ENCODE measurements around the gene BBS9.

The BBS9 gene

DNA sequence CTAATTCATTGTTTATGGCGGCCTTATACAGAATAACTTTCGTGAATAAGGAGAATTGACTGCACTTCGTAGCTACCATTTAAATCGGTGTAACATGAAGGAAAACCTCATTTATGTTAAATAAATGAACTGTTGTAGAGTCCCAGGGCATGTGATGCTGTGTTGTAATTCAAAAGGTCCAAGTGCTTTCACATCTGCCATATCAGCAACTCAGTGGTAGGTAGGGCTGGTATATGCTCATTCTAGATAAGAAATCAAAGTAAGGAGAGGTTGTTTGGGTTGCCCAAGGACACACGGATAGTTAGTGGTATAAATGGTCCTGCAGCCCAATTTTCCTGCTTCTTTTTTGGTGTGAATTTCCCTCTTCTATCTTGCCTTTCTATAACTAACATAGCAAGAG is 15.8 kb downstream of the BBS9 start:
- H3K9me3 ChIP-seq (replicated peaks; ENCODE audit: insufficient read depth, low read length): no peaks in the 10 kb centered on the region
- DNase-seq: no peak
- no peaks in the 10 kb centered on the region for H3F3A ChIP-seq (ENCODE audit: insufficient read depth, low read length)
- no peaks in the 10 kb centered on the region for H3K9me2 ChIP-seq (replicated peaks; ENCODE audit: insufficient read depth, low read length)
- H3K36me3 ChIP-seq (replicated peaks; ENCODE audit: insufficient read depth, low read length): no peaks in the 10 kb centered on the region
- H3K4me1 ChIP-seq (ENCODE audit: low read length): peaks cover 7% of the 10 kb centered on the region; the same call in 1 of the 2 replicates
- no peak overlapping the region for H3K9ac ChIP-seq (ENCODE audit: low read length)
- no peaks in the 10 kb centered on the region for H4K20me1 ChIP-seq (ENCODE audit: insufficient read depth, low read length)
- no peaks in the 10 kb centered on the region for H3K79me2 ChIP-seq (ENCODE audit: low read length)
- no peak overlapping the region for H3K27ac ChIP-seq (ENCODE audit: low read length)
- H3K4me3 ChIP-seq (ENCODE audit: low read length): no peak overlapping the region
- no peak overlapping the region for H3K4me2 ChIP-seq (ENCODE audit: low read depth, low read length)
- H2AFZ ChIP-seq (ENCODE audit: low read length): no peak overlapping the region
- TF ChIP-seq EZH2phosphoT487 (IDR thresholded peaks at IDR 0.05; ENCODE audit: low read length) (no peak), EZH2 (optimal IDR thresholded peaks at IDR 0.05; ENCODE audit: low read depth, low read length) (no peak)
- TF ChIP-seq, protein P1, sequence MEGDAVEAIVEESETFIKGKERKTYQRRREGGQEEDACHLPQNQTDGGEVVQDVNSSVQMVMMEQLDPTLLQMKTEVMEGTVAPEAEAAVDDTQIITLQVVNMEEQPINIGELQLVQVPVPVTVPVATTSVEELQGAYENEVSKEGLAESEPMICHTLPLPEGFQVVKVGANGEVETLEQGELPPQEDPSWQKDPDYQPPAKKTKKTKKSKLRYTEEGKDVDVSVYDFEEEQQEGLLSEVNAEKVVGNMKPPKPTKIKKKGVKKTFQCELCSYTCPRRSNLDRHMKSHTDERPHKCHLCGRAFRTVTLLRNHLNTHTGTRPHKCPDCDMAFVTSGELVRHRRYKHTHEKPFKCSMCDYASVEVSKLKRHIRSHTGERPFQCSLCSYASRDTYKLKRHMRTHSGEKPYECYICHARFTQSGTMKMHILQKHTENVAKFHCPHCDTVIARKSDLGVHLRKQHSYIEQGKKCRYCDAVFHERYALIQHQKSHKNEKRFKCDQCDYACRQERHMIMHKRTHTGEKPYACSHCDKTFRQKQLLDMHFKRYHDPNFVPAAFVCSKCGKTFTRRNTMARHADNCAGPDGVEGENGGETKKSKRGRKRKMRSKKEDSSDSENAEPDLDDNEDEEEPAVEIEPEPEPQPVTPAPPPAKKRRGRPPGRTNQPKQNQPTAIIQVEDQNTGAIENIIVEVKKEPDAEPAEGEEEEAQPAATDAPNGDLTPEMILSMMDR (IDR thresholded peaks at IDR 0.05; ENCODE audit: low read length): no peak
- H3K27me3 ChIP-seq (replicated peaks; ENCODE audit: insufficient read depth, low read length): no peaks in the 10 kb centered on the region

DNA sequence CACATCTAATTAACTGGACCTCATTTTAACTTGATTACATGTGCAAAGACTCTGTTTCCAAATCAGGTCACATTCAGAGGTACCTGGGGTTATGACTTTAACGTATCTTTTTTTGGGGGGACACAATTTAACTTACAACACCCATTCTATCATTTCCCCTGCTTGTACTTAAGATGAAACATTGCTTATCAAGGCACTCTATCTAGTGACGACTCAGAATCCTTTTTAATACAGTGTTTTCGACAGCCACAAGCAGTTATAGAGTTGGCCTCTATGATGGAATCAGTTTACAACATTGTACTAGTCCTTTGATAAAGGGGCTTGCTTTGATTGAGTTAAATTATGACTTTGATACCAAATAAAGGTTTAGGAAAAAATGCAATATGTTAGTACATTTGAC is 22.7 kb downstream of the BBS9 start:
- no peaks in the 10 kb centered on the region for H4K20me1 ChIP-seq (ENCODE audit: insufficient read depth, low read length)
- no peak for DNase-seq

DNA sequence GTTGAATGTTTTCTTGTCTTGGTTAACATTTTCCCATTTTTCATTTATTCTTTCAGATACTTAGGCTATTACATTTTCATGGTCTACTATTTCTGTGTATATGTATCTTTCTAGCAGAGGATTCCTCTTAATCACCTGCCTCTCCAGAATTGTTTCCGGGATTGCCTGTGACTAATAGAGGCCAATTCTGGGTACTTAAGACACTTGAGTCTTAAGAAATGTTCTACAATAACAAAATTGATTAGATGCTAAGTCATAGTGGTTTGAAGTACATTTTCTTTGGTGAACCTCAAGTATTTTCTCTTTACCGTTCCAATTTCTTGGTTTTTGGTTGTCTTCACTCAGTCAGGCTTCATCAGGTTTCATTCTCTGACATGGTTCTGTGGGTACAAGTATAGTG is 26.4 kb downstream of the BBS9 start:
- no peak for DNase-seq
- H2AFZ ChIP-seq (ENCODE audit: low read length): no peak overlapping the region
- H3K4me2 ChIP-seq (ENCODE audit: low read depth, low read length): no peak overlapping the region
- no peaks in the 10 kb centered on the region for H3F3A ChIP-seq (ENCODE audit: insufficient read depth, low read length)
- no peaks in the 10 kb centered on the region for H3K9me2 ChIP-seq (replicated peaks; ENCODE audit: insufficient read depth, low read length)
- H3K4me3 ChIP-seq (ENCODE audit: low read length): no peak overlapping the region
- no peaks in the 10 kb centered on the region for H3K79me2 ChIP-seq (ENCODE audit: low read length)
- TF ChIP-seq EZH2phosphoT487 (IDR thresholded peaks at IDR 0.05; ENCODE audit: low read length): no peak
- TF ChIP-seq EZH2 (optimal IDR thresholded peaks at IDR 0.05; ENCODE audit: low read depth, low read length): no peak
- TF ChIP-seq, protein P1 (IDR thresholded peaks at IDR 0.05; ENCODE audit: low read length): no peak
- no peaks in the 10 kb centered on the region for H3K9me3 ChIP-seq (replicated peaks; ENCODE audit: insufficient read depth, low read length)
- H3K9ac ChIP-seq (ENCODE audit: low read length): no peak overlapping the region
- H3K36me3 ChIP-seq (replicated peaks; ENCODE audit: insufficient read depth, low read length): no peaks in the 10 kb centered on the region
- H3K4me1 ChIP-seq (ENCODE audit: low read length): peaks cover 13% of the 10 kb centered on the region; the same call in 1 of the 2 replicates
- H3K27me3 ChIP-seq (replicated peaks; ENCODE audit: insufficient read depth, low read length): no peaks in the 10 kb centered on the region
- H3K27ac ChIP-seq (ENCODE audit: low read length): no peak overlapping the region
- H4K20me1 ChIP-seq (ENCODE audit: insufficient read depth, low read length): no peaks in the 10 kb centered on the region

More for the DNA sequence above, 22.7 kb downstream of the BBS9 start:
- no peak overlapping the region for H3K4me2 ChIP-seq (ENCODE audit: low read depth, low read length)
- no peak overlapping the region for H3K27ac ChIP-seq (ENCODE audit: low read length)
- H3K4me3 ChIP-seq (ENCODE audit: low read length): no peak overlapping the region
- no peaks in the 10 kb centered on the region for H3K36me3 ChIP-seq (replicated peaks; ENCODE audit: insufficient read depth, low read length)
- no peak overlapping the region for H2AFZ ChIP-seq (ENCODE audit: low read length)
- peaks cover 2% of the 10 kb centered on the region; the same call in 1 of the 2 replicates for H3K4me1 ChIP-seq (ENCODE audit: low read length)
- no peaks in the 10 kb centered on the region for H3K79me2 ChIP-seq (ENCODE audit: low read length)
- no peaks in the 10 kb centered on the region for H3F3A ChIP-seq (ENCODE audit: insufficient read depth, low read length)
- TF ChIP-seq, protein P1 (IDR thresholded peaks at IDR 0.05; ENCODE audit: low read length): no peak
- TF ChIP-seq EZH2phosphoT487 (IDR thresholded peaks at IDR 0.05; ENCODE audit: low read length): no peak
- TF ChIP-seq EZH2 (optimal IDR thresholded peaks at IDR 0.05; ENCODE audit: low read depth, low read length): no peak
- H3K9ac ChIP-seq (ENCODE audit: low read length): no peak overlapping the region
- H3K27me3 ChIP-seq (replicated peaks; ENCODE audit: insufficient read depth, low read length): no peaks in the 10 kb centered on the region
- H3K9me3 ChIP-seq (replicated peaks; ENCODE audit: insufficient read depth, low read length): no peaks in the 10 kb centered on the region
- H3K9me2 ChIP-seq (replicated peaks; ENCODE audit: insufficient read depth, low read length): no peaks in the 10 kb centered on the region
